CD4-positive, CD25-positive, alpha-beta regulatory T cell (primary cell): ENCODE results near the gene SLC25A21. TPM values are rescaled to one million over a fixed set of nuclear protein-coding genes. Genes with fewer than 3 reads are reported as not detected.

Experiments used
- ATAC-seq, 2 donors: fragments of 150-1000 bp; cut with Tn5 transposase; one replicate each; pipeline ENCODE4 v1.10.0; 2021; ENCODE audit warnings: low read depth in 2 of 2, moderate number of reproducible peaks in 2 of 2, moderate library complexity in 1 of 2
- DNase-seq, 3 donors: peaks; one replicate each; pipeline versions ENCODE4 v3.0.0 to v3.0.0-alpha.2; 2012 to 2022; ENCODE audit warnings: mixed read lengths in 1 of 3
- H3K27ac ChIP-seq: one replicate; pipeline ENCODE4 v1.7.0; 2013; ENCODE audit warnings: mild to moderate bottlenecking, low read length; ENCODE audit not compliant: insufficient read depth, poor library complexity, severe bottlenecking
- H3K27me3 ChIP-seq: one replicate; pipeline ENCODE4 v1.7.0; 2013; ENCODE audit warnings: low read length; ENCODE audit not compliant: control insufficient read depth, insufficient read depth
- H3K36me3 ChIP-seq: one replicate; pipeline ENCODE4 v1.7.0; 2013; ENCODE audit warnings: mild to moderate bottlenecking, low read length, moderate library complexity; ENCODE audit not compliant: control insufficient read depth, insufficient read depth
- H3K4me1 ChIP-seq: 2 replicates; pipeline ENCODE4 v1.7.0; 2013; ENCODE audit warnings: mild to moderate bottlenecking, low read length; ENCODE audit not compliant: insufficient read depth, control insufficient read depth, poor library complexity, severe bottlenecking
- H3K4me3 ChIP-seq: one replicate; pipeline ENCODE4 v1.7.0; 2013; ENCODE audit warnings: low read depth, mild to moderate bottlenecking, low read length, moderate library complexity
- H3K9me3 ChIP-seq, 2 experiments: 1 replicate in 1 of 2; 2 replicates in 1 of 2; pipeline ENCODE4 v1.7.0; 2013; ENCODE audit warnings: low read length in 2 of 2, mild to moderate bottlenecking in 1 of 2, moderate library complexity in 1 of 2; ENCODE audit not compliant: control insufficient read depth in 2 of 2
- H3K27ac Mint-ChIP-seq, 3 donors: one replicate each; pipeline ENCODE4 v1.8.0; 2020 to 2022; ENCODE audit warnings: mild to moderate bottlenecking in 3 of 3, mixed read lengths in 3 of 3, moderate library complexity in 2 of 3
- H3K27me3 Mint-ChIP-seq: one replicate; pipeline ENCODE4 v1.8.0; 2022; ENCODE audit warnings: mild to moderate bottlenecking, mixed read lengths
- H3K36me3 Mint-ChIP-seq: one replicate; pipeline ENCODE4 v1.8.0; 2020; ENCODE audit warnings: mixed read lengths
- H3K4me1 Mint-ChIP-seq, 4 donors: one replicate each; pipeline ENCODE4 v1.8.0; 2020 to 2022; ENCODE audit warnings: mixed read lengths in 4 of 4, mild to moderate bottlenecking in 1 of 4
- H3K4me3 Mint-ChIP-seq, 4 donors: one replicate each; pipeline ENCODE4 v1.8.0; 2020 to 2022; ENCODE audit warnings: mild to moderate bottlenecking in 4 of 4, mixed read lengths in 4 of 4, moderate library complexity in 3 of 4
- H3K9me3 Mint-ChIP-seq, 7 donors: one replicate each; pipeline ENCODE4 v1.8.0; 2020 to 2022; ENCODE audit warnings: mixed read lengths in 7 of 7, mild to moderate bottlenecking in 3 of 7, moderate library complexity in 2 of 7
- polyA plus RNA-seq, 4 donors: library from polyadenylated mRNA; unstranded; fragments of 300-500 nt; fragmentation: Illumina TruSeq; gene quantifications; one replicate each; pipeline ENCODE4 v1.2.3, GENCODE V29; 2021
- total RNA-seq: library from RNA; stranded (reverse); gene quantifications from one replicate; pipeline ENCODE4 v1.2.3, GENCODE V29; 2022

The SLC25A21 gene
- total and polyA plus RNA-seq, 5 donors from 2014 or later: not detected

DNA sequence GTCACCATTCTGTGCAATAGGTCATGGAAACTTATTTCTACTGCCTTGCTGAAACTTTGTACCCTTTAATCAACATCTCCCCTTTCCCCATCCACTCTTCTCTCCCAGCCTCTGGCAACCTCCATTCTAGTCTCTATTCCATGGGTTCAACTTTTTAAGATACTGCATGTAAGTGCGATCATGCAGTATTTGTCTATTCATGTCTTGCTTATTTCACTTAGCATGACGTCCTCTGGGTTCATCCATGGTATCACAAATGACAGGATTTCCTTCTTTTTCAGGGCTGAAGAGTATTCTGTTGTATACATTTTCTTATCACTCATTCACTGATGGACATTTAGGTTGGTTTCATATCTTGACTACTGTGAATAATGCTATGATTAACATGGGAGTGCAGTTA, 288.4 kb downstream of the SLC25A21 start:
- Mint-ChIP-seq H3K27me3 (peaks cover 8% of the 10 kb centered on the region), H3K9me3 (peaks cover 0 to 10% (median 2%) of the 10 kb centered on the region in 7 donors), H3K4me1 (no peaks in the 10 kb centered on the region), H3K27ac (no peak overlapping the region), H3K36me3 (no peaks in the 10 kb centered on the region), H3K4me3 (no peak overlapping the region)
- Histone ChIP-seq H3K4me1 (no peaks in the 10 kb centered on the region), H3K4me3 (no peak overlapping the region), H3K9me3 (no peaks in the 10 kb centered on the region), H3K27me3 (no peaks in the 10 kb centered on the region), H3K36me3 (no peaks in the 10 kb centered on the region), H3K27ac (no peak overlapping the region)
- DNase-seq (no peak), ATAC-seq (no peak)

DNA sequence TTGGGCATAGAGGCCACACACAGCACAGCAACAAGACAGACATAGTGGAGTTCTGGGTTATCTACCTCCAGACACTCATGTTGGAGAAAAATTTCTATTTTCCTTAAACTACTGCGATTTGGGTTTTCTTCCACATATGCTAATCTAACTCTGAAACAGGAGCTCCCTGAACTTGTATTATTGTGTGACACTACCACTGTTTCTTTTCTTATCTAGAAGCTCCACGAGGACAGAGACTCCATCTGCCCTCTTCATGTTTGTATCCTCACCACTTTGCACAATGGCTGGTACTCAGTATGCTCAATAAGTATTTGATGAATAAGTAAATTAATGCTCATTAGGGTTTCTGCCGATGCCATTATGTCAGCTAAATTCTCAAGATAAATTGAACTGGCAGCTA, 292.1 kb downstream of the SLC25A21 start:
- Mint-ChIP-seq H3K27me3 (peaks cover 4% of the 10 kb centered on the region), H3K27ac (no peak overlapping the region), H3K4me3 (no peak overlapping the region), H3K36me3 (no peaks in the 10 kb centered on the region), H3K4me1 (no peaks in the 10 kb centered on the region), H3K9me3 (peaks cover 0 to 10% (median 4%) of the 10 kb centered on the region in 7 donors)
- no peaks in the 10 kb centered on the region for H3K27me3 ChIP-seq
- H3K4me1 ChIP-seq: no peaks in the 10 kb centered on the region
- no peak for ATAC-seq
- H3K27ac ChIP-seq: no peak overlapping the region
- no peaks in the 10 kb centered on the region for H3K36me3 ChIP-seq
- no peak for DNase-seq
- no peak overlapping the region for H3K4me3 ChIP-seq
- no peaks in the 10 kb centered on the region for H3K9me3 ChIP-seq

DNA sequence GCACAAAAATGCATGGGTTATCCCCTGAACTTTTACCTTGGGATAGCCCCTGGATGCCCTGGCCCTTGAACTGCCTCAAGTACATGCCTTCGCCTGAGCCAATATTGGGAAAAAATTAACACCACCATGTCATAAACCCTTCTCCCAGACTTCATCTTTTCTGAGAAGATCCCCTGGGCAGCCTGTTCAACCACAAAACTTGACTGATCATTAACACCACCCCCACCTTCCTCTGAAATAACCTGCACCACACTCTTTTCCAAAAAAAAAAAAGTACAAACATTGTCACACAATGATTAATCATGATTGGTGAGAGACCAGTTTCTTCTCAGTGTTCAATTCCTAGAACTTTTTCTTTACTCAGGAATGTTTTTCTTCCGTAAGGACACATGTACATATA, 292.8 kb downstream of the SLC25A21 start:
- Mint-ChIP-seq H3K27me3 (peaks cover 4% of the 10 kb centered on the region), H3K4me1 (no peaks in the 10 kb centered on the region), H3K4me3 (no peak overlapping the region), H3K9me3 (peaks cover 0 to 9% (median 4%) of the 10 kb centered on the region in 7 donors), H3K27ac (no peak overlapping the region), H3K36me3 (no peaks in the 10 kb centered on the region)
- ATAC-seq (no peak), DNase-seq (no peak)
- Histone ChIP-seq H3K27ac (no peak overlapping the region), H3K4me3 (no peak overlapping the region), H3K9me3 (no peaks in the 10 kb centered on the region), H3K27me3 (no peaks in the 10 kb centered on the region), H3K36me3 (no peaks in the 10 kb centered on the region), H3K4me1 (no peaks in the 10 kb centered on the region)

DNA sequence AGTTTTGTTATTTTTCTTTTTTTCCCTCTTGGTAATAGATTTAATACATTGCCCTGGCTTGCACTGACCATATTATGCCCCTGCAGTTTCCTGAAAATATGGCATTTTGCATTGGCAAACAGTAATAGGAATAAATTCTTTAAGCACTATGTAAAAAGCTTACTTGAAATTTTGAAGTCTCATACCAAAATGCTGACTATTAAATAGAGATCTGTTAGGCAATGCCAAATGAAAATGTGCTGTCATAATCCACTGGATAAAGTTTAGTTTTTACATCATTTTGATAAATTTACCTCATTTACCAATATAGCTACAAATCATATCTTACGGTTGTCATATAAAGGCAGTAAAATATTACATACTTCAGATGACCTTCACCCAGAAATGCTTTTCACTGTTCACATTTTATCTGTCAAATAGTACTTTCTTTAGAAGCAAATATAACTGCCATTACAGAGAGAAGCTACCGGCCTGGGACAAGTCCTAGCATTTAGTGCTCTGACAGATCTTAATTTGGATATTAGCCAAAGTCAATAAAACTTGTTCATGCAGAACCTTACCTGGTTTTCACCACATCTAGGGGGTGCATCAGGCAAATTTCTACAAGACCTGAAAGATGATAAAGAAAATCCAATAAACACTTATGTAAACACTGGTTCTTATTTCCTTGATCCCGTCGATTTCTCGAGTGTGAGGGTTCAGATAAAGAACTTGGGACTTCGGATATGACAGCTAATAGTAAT, 297.8 kb downstream of the SLC25A21 start:
- Mint-ChIP-seq H3K4me1 (no peaks in the 10 kb centered on the region), H3K27ac (no peak overlapping the region)

DNA sequence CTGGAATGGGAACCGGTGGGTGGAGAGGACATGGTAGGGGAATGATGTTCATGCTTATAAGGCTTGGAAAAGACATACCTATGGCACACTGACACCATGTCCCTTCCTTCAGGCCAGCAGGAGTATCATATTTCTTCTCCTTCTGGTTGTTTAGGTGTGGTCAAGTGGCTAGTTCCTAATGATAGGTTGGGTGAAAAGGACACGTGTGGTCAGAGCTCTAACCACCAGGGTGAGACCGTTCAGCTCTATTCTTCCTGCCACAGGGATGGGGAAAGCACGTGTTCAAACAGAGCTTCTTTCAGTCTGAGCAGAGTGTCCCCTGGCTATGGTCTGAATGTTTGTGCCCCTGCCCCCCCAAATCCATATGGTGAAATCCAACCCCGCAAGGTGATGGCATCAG, 301.6 kb downstream of the SLC25A21 start:
- no peak for DNase-seq
- no peak for ATAC-seq
- no peak overlapping the region for H3K4me3 ChIP-seq
- no peak overlapping the region for H3K27ac ChIP-seq
- H3K4me1 ChIP-seq: no peaks in the 10 kb centered on the region
- no peaks in the 10 kb centered on the region for H3K27me3 Mint-ChIP-seq
- no peaks in the 10 kb centered on the region for H3K36me3 ChIP-seq
- no peaks in the 10 kb centered on the region for H3K4me1 Mint-ChIP-seq
- no peaks in the 10 kb centered on the region for H3K36me3 Mint-ChIP-seq
- H3K27ac Mint-ChIP-seq: no peak overlapping the region
- H3K4me3 Mint-ChIP-seq: no peak overlapping the region
- H3K27me3 ChIP-seq: no peaks in the 10 kb centered on the region
- peaks cover 0 to 8% (median 4%) of the 10 kb centered on the region in 7 donors for H3K9me3 Mint-ChIP-seq
- H3K9me3 ChIP-seq: no peaks in the 10 kb centered on the region

More for the DNA sequence above, 297.8 kb downstream of the SLC25A21 start:
- Mint-ChIP-seq H3K27me3 (no peaks in the 10 kb centered on the region), H3K36me3 (no peaks in the 10 kb centered on the region), H3K4me3 (no peak overlapping the region), H3K9me3 (peaks cover 0 to 7% (median 1%) of the 10 kb centered on the region in 7 donors)
- DNase-seq: no peak
- no peaks in the 10 kb centered on the region for H3K27me3 ChIP-seq
- H3K4me3 ChIP-seq: no peak overlapping the region
- H3K9me3 ChIP-seq: no peaks in the 10 kb centered on the region
- no peak overlapping the region for H3K27ac ChIP-seq
- no peaks in the 10 kb centered on the region for H3K4me1 ChIP-seq
- H3K36me3 ChIP-seq: no peaks in the 10 kb centered on the region
- no peak for ATAC-seq

DNA sequence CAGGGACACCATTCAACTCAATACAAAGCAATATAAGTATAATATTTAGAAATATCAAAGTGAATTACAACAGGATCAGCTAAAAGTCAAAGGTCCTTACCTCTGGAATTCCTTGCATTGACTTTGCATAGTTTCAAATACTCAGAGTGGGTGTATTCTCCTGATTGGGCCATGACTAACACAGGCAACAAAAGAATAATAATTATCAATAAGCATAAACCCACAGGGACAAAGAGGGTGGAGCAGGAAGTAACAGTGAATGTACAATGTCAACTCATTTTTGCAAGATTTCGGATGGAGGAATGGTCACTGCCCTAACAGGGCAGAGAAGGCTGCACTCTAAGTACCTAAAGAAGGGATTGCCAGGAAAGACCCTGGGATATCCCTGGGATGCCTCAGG, 303.3 kb downstream of the SLC25A21 start:
- Mint-ChIP-seq H3K4me3 (no peak overlapping the region), H3K27me3 (no peaks in the 10 kb centered on the region), H3K4me1 (no peaks in the 10 kb centered on the region), H3K36me3 (no peaks in the 10 kb centered on the region), H3K27ac (no peak overlapping the region), H3K9me3 (peaks cover 0 to 8% (median 4%) of the 10 kb centered on the region in 7 donors)
- H3K27ac ChIP-seq: no peak overlapping the region
- no peaks in the 10 kb centered on the region for H3K4me1 ChIP-seq
- ATAC-seq (no peak), DNase-seq (no peak)
- no peaks in the 10 kb centered on the region for H3K9me3 ChIP-seq
- H3K4me3 ChIP-seq: no peak overlapping the region
- H3K36me3 ChIP-seq: no peaks in the 10 kb centered on the region
- H3K27me3 ChIP-seq: no peaks in the 10 kb centered on the region

DNA sequence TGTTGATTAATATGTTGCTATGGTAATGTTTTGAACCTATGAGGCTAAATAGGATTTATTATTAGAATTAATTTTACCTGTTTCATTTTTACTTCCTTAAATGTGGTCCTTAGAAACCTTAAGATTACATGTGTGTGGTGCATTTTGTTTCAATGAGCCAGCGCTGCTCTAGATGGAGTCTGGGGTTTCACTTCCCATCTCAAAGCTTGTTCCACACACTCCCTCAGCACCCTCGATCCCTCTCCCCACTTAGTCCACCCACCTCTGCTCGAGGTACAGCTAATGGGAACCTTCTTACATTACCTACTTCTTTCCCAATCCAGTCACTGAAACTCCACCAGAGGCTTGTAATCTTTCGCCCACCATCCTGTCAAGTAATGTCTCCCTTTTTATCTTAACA, 305.5 kb downstream of the SLC25A21 start:
- H3K9me3 ChIP-seq: no peaks in the 10 kb centered on the region
- H3K36me3 ChIP-seq: no peaks in the 10 kb centered on the region
- no peak overlapping the region for H3K4me3 Mint-ChIP-seq
- no peaks in the 10 kb centered on the region for H3K27me3 ChIP-seq
- H3K4me1 ChIP-seq: no peaks in the 10 kb centered on the region
- H3K27ac ChIP-seq: no peak overlapping the region
- no peaks in the 10 kb centered on the region for H3K27me3 Mint-ChIP-seq
- DNase-seq: no peak
- no peaks in the 10 kb centered on the region for H3K4me1 Mint-ChIP-seq
- no peaks in the 10 kb centered on the region for H3K36me3 Mint-ChIP-seq
- no peak for ATAC-seq
- H3K9me3 Mint-ChIP-seq: peaks cover 1 to 5% (median 4%) of the 10 kb centered on the region in 7 donors
- no peak overlapping the region for H3K4me3 ChIP-seq
- no peak overlapping the region for H3K27ac Mint-ChIP-seq

DNA sequence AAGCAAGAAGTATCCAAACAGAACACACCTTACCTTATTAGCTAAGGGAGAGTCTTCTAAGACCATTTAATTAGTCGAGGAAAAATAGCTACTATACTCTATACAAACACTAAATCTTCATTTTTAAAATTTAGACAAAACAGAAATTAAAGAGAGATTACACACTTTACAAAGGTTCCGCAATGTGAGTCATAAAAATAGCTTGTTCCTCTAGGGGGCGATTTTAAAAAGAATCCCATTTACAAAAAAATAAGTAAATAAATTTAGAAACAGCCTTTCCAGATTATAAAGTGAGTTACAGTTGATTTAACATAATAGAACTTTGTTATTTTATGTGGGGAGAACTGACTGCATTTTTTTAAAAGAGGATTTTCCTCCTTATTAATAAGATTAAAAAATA, 309.1 kb downstream of the SLC25A21 start:
- H3K4me3 Mint-ChIP-seq: no peak overlapping the region
- no peak overlapping the region for H3K27ac Mint-ChIP-seq
- Histone ChIP-seq H3K27ac (no peak overlapping the region), H3K9me3 (peaks cover 0 to 4% of the 10 kb centered on the region in 2 experiments), H3K4me3 (no peak overlapping the region), H3K4me1 (no peaks in the 10 kb centered on the region), H3K36me3 (no peaks in the 10 kb centered on the region), H3K27me3 (no peaks in the 10 kb centered on the region)
- no peaks in the 10 kb centered on the region for H3K36me3 Mint-ChIP-seq
- H3K27me3 Mint-ChIP-seq: no peaks in the 10 kb centered on the region
- ATAC-seq (no peak), DNase-seq (no peak)
- no peaks in the 10 kb centered on the region for H3K4me1 Mint-ChIP-seq
- peaks cover 0 to 4% (median 3%) of the 10 kb centered on the region in 7 donors for H3K9me3 Mint-ChIP-seq
